ENCODE measurements around the gene XAGE1A. TPM values are rescaled to one million over a fixed set of nuclear protein-coding genes. Genes with fewer than 3 reads are reported as not detected.
"Not testable (repeated sequence)": the region's sequence is repeated elsewhere in the genome, so short reads cannot be mapped to it uniquely, and the experiment has no call there.

XAGE1A gene, protein sequence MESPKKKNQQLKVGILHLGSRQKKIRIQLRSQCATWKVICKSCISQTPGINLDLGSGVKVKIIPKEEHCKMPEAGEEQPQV
- not detected for total RNA-seq
- not detected for polyA plus RNA-seq
- 0 reads per million in 6 experiments for total RNA-seq

DNA sequence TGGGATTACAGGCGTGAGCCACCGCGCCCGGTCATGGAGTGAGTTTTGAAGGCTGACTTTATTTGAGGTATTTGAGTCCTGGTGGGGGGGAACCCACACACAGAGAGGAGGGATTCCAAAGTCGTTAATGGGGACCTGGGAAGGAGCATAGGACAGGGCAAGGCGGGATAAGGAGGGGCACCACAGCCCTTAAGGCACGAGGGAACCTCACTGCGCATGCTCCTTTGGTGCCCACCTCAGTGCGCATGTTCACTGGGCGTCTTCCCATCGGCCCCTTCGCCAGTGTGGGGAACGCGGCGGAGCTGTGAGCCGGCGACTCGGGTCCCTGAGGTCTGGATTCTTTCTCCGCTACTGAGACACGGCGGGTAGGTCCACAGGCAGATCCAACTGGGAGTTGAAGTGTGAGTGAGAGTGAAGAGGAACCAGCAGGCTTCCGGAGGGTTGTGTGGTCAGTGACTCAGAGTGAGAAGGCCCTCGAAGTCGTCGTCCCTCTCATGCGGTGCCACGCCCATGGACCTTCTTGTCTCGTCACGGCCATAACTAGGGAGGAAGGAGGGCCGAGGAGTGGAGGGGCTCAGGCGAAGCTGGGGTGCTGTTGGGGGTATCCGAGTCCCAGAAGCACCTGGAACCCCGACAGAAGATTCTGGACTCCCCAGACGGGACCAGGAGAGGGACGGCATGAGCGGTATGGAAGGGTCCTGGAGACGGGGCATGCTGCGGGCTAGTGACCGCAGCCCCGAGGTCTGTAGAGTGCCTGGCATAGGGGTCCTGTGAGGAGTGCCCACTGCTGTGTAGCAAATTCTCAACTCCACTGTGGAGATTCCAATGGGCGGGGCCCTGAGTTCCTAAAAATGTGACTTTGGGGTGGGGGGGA, at the start of gene XAGE1A:
XAGE1A (plus strand) TSS at position 264 of the 874 bp plus-strand sequence. CDS start 1,554 bp downstream, outside the sequence.
- H3K9me3 Mint-ChIP-seq, H3K4me1 Mint-ChIP-seq, ATAC-seq, DNase-seq, H3K36me3 Mint-ChIP-seq, POLR2A ChIA-PET, H3K4me3 Mint-ChIP-seq, H3K27me3 Mint-ChIP-seq, H3K27ac Mint-ChIP-seq: not testable (repeated sequence)

DNA sequence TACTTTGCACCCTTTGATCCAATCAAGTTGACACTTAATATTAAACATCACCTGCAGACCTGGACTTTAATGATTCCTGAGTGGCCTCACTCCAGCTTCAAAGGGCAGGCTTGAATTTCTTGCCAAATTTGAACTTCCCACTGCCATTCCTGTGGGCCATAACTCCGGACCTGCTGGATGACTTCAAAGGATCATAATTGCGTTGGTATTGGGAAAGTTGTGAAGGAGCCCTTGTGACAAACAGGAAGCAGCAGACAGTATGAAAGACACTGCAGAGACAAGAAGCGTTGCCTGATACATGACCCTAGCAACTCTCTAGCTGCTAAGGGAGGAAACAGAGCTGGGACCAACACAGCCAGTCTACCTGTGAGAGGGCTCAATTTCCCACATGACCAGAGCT, 43.6 kb upstream of the XAGE1A start:
- H3K27ac Mint-ChIP-seq, result not testable (repeated sequence)

DNA sequence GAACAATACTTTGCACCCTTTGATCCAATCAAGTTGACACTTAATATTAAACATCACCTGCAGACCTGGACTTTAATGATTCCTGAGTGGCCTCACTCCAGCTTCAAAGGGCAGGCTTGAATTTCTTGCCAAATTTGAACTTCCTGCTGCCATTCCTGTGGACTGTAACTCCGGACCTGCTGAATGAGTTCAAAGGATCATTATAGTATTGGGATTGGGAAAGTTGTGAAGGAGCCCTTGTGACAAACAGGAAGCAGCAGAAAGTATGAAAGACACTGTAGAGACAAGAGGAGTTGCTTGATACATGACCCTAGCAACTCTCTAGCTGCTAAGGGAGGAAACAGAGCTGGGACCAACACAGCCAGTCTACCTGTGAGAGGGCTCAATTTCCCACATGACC, 24.3 kb upstream of the XAGE1A start:
- H3K4me1 Mint-ChIP-seq, H3K9me3 Mint-ChIP-seq, DNase-seq, H3K27me3 Mint-ChIP-seq, H3K4me3 Mint-ChIP-seq, H3K27ac Mint-ChIP-seq, H3K36me3 Mint-ChIP-seq, POLR2A ChIA-PET, ATAC-seq: not testable (repeated sequence)

More for the DNA sequence above, 43.6 kb upstream of the XAGE1A start:
- H3K27me3 Mint-ChIP-seq, H3K4me1 Mint-ChIP-seq, DNase-seq, H3K4me3 Mint-ChIP-seq, POLR2A ChIA-PET, ATAC-seq, H3K9me3 Mint-ChIP-seq, H3K36me3 Mint-ChIP-seq: not testable (repeated sequence)

DNA sequence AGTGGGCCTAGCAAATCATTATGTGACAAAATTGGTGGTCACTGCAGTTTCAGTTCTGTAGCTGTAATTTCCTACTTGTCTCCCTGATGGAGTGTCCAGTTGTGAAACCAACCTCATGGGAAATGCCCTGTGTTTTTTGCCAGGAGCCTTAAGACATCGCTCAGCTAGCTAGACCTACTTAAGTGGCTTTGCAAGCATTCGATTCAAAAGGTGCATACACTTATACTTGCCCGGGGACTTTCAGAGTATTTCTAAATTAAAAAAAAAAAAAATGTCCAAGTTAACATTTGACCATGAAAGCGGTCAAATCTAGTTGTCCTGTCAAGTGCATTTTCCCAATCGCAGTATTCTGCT, 788 bp downstream of the XAGE1A start:
- ATAC-seq, DNase-seq, H3K27ac Mint-ChIP-seq, H3K9me3 Mint-ChIP-seq, POLR2A ChIA-PET, H3K4me1 Mint-ChIP-seq, H3K4me3 Mint-ChIP-seq, H3K27me3 Mint-ChIP-seq, H3K36me3 Mint-ChIP-seq: not testable (repeated sequence)

DNA sequence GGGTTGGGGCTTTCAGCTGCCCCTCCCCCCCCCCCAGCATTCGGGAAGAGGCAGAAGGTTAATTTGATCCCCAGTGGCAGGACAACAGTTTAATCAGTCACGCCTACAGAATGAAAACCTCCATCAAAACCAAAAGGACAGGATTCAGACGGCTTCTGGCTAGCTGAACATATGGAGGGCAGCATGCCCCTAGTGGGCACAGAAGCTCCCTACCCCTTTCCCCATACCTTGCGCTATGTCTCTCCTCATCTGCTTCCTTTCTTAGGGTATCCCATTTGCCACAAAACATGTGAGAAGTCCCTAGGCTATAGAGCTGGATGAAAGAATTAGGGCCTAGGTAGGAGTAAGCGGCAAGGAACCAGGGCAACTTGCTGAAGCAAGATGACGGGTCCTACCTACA, 5.8 kb downstream of the XAGE1A start:
- H3K9me3 Mint-ChIP-seq, H3K27me3 Mint-ChIP-seq, DNase-seq, H3K4me3 Mint-ChIP-seq, POLR2A ChIA-PET, ATAC-seq, H3K36me3 Mint-ChIP-seq, H3K4me1 Mint-ChIP-seq, H3K27ac Mint-ChIP-seq: not testable (repeated sequence)

DNA sequence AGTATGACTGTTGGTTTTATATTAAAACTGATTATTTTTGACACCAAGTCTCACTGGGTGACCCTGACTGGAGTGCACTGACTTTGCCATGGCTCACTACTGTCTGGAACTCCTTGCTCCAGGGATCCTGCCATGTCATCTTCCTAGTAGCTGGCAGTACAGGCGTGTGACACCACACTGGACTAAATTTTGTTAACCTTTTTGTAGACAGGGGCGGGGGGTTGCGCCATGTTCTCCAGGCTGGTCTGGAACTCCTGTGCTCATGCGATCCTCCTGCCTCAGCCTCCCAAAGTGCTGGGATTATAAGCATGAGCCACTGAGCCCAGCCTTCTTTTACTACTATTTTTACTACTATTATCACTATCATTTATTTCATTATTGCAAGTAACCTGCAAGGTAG, 8.9 kb downstream of the XAGE1A start:
- no peak for DNase-seq

DNA sequence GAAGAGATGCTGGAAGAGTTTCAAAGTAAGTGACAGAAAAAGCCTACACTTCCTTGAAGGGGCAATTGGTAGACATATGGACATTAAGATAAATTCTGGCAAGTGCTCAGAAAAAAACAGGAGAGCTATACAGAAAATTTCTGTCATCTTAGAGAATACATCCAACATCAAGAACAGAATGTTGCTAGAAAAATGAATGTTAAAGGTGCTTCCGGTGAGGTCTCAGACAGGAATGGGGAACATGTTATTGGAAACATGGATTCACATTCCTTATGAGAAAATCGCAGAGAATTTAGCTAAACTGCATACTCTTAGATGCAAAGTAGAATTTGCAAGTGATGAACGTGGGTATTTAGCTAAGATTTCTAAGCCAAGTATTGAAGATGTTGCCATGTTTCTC, 11.7 kb downstream of the XAGE1A start:
- DNase-seq (no peak), ATAC-seq (no peak)
- H3K27me3 Mint-ChIP-seq, result peaks cover 2 to 17% (median 6%) of the 10 kb centered on the region in 5 donors
- H3K4me1 Mint-ChIP-seq, result no peaks in the 10 kb centered on the region
- no peaks in the 10 kb centered on the region for H3K9me3 Mint-ChIP-seq
- POLR2A ChIA-PET, result no interaction called here
- H3K36me3 Mint-ChIP-seq, result no peaks in the 10 kb centered on the region
- H3K27ac Mint-ChIP-seq, result no peak overlapping the region
- H3K4me3 Mint-ChIP-seq, result no peak overlapping the region

More for the DNA sequence above, 8.9 kb downstream of the XAGE1A start:
- no peaks in the 10 kb centered on the region for H3K9me3 Mint-ChIP-seq
- no peaks in the 10 kb centered on the region for H3K4me1 Mint-ChIP-seq
- no peaks in the 10 kb centered on the region for H3K36me3 Mint-ChIP-seq
- H3K4me3 Mint-ChIP-seq, result no peak overlapping the region
- H3K27ac Mint-ChIP-seq, result no peak overlapping the region
- no peak for ATAC-seq
- POLR2A ChIA-PET, result no interaction called here
- peaks cover 2 to 13% (median 6%) of the 10 kb centered on the region in 5 donors for H3K27me3 Mint-ChIP-seq

DNA sequence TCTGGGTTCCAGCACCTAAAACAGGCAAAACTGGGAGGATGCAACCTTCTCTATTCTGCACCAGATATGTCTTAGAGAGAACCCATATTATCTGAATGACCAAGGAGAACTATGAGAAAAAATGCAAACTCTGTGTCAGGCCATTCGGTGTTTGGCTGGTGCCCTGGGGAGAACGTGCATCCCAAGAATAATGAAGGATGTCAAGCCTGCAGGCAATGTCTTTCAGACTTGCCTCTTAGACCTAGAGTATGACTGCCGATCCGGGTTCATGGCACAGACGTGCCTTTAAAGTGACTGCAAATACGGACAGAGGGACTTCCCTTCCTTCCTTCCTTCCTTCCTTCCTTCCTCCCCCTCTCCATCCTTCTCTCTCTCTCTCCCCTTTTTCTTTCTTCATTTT, 14.3 kb downstream of the XAGE1A start:
- ATAC-seq, result no peak
- POLR2A ChIA-PET, result no interaction called here
- no peak for DNase-seq

DNA sequence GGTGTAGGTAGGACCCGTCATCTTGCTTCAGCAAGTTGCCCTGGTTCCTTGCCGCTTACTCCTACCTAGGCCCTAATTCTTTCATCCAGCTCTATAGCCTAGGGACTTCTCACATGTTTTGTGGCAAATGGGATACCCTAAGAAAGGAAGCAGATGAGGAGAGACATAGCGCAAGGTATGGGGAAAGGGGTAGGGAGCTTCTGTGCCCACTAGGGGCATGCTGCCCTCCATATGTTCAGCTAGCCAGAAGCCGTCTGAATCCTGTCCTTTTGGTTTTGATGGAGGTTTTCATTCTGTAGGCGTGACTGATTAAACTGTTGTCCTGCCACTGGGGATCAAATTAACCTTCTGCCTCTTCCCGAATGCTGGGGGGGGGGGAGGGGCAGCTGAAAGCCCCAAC, 15.5 kb downstream of the XAGE1A start:
- ATAC-seq, H3K36me3 Mint-ChIP-seq, POLR2A ChIA-PET, DNase-seq, H3K9me3 Mint-ChIP-seq, H3K4me1 Mint-ChIP-seq, H3K4me3 Mint-ChIP-seq, H3K27ac Mint-ChIP-seq: not testable (repeated sequence)
- peaks cover 0 to 11% (median 3%) of the 10 kb centered on the region in 5 donors for H3K27me3 Mint-ChIP-seq

More for the DNA sequence above, 14.3 kb downstream of the XAGE1A start:
- H3K9me3 Mint-ChIP-seq, result no peaks in the 10 kb centered on the region
- H3K27me3 Mint-ChIP-seq, result peaks cover 2 to 17% (median 6%) of the 10 kb centered on the region in 5 donors
- H3K4me3 Mint-ChIP-seq, result no peak overlapping the region
- no peaks in the 10 kb centered on the region for H3K36me3 Mint-ChIP-seq
- no peak overlapping the region for H3K27ac Mint-ChIP-seq
- H3K4me1 Mint-ChIP-seq, result no peaks in the 10 kb centered on the region

DNA sequence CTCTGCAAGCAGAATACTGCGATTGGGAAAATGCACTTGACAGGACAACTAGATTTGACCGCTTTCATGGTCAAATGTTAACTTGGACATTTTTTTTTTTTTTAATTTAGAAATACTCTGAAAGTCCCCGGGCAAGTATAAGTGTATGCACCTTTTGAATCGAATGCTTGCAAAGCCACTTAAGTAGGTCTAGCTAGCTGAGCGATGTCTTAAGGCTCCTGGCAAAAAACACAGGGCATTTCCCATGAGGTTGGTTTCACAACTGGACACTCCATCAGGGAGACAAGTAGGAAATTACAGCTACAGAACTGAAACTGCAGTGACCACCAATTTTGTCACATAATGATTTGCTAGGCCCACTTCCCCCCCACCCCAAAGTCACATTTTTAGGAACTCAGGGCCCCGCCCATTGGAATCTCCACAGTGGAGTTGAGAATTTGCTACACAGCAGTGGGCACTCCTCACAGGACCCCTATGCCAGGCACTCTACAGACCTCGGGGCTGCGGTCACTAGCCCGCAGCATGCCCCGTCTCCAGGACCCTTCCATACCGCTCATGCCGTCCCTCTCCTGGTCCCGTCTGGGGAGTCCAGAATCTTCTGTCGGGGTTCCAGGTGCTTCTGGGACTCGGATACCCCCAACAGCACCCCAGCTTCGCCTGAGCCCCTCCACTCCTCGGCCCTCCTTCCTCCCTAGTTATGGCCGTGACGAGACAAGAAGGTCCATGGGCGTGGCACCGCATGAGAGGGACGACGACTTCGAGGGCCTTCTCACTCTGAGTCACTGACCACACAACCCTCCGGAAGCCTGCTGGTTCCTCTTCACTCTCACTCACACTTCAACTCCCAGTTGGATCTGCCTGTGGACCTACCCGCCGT, 20.7 kb downstream of the XAGE1A start:
- ATAC-seq, DNase-seq, H3K27ac Mint-ChIP-seq, H3K4me3 Mint-ChIP-seq, H3K9me3 Mint-ChIP-seq, H3K4me1 Mint-ChIP-seq, POLR2A ChIA-PET, H3K36me3 Mint-ChIP-seq, H3K27me3 Mint-ChIP-seq: not testable (repeated sequence)

DNA sequence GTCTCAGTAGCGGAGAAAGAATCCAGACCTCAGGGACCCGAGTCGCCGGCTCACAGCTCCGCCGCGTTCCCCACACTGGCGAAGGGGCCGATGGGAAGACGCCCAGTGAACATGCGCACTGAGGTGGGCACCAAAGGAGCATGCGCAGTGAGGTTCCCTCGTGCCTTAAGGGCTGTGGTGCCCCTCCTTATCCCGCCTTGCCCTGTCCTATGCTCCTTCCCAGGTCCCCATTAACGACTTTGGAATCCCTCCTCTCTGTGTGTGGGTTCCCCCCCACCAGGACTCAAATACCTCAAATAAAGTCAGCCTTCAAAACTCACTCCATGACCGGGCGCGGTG, 21.3 kb downstream of the XAGE1A start, which contains the start of gene XAGE1B:
XAGE1B (minus strand) TSS at position 77 of the 339 bp plus-strand sequence. CDS start 1,536 bp downstream, outside the sequence.
- H3K36me3 Mint-ChIP-seq, H3K4me3 Mint-ChIP-seq, DNase-seq, H3K9me3 Mint-ChIP-seq, H3K27ac Mint-ChIP-seq, POLR2A ChIA-PET, H3K4me1 Mint-ChIP-seq, H3K27me3 Mint-ChIP-seq, ATAC-seq: not testable (repeated sequence)

DNA sequence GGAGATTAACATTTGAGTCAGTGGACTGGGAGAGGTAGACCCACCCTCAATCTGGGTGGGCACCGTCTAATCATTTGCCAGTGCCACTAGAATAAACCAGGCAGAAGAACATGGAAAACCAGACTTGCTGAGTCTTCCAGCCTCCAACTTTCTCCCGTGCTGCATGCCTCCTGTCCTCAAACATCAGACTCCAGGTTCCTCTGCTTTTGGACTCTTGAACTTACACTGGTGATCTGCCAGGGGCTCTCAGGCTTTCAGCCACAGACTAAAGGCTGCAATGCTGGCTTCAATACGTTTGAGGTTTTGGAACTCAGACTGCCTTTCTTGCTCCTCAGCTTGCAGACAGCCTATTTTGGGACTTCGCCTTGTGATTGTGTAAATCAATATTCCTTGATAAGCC, 45.4 kb downstream of the XAGE1A start:
- H3K4me3 Mint-ChIP-seq, H3K9me3 Mint-ChIP-seq, ATAC-seq, DNase-seq, H3K36me3 Mint-ChIP-seq, H3K4me1 Mint-ChIP-seq, POLR2A ChIA-PET, H3K27me3 Mint-ChIP-seq, H3K27ac Mint-ChIP-seq: not testable (repeated sequence)

DNA sequence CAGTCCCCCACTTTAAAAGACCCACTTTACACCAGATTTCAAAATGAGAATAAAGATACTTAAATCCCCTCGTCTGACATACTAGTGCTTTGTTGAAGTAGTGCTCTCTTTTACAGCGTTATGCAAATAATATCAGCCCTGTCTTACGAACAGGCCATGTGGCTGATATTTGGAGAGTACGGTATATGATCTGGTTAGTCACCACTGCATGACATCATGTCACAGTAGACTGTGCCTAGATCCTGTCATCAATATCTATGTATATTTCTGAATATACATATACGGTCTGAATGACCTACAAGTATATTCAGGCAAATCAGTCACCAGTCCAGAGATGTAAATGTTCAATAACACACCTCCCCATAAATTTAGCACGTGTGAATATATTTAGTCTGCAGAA, 46.7 kb downstream of the XAGE1A start:
- H3K27ac Mint-ChIP-seq, result no peak overlapping the region
- no peak overlapping the region for H3K4me3 Mint-ChIP-seq
- H3K36me3 Mint-ChIP-seq, result no peaks in the 10 kb centered on the region
- POLR2A ChIA-PET, result no interaction called here
- no peaks in the 10 kb centered on the region for H3K27me3 Mint-ChIP-seq
- ATAC-seq, result no peak
- H3K4me1 Mint-ChIP-seq, result peaks cover 0 to 6% (median 1%) of the 10 kb centered on the region in 4 donors
- H3K9me3 Mint-ChIP-seq, result no peaks in the 10 kb centered on the region
- no peak for DNase-seq

Measured in naive thymus-derived CD8-positive, alpha-beta T cell (primary cell).